Gastroesophageal sphincter (tissue), 4 donors: ENCODE measurements around the gene GPR179. TPM values are rescaled to one million over a fixed set of nuclear protein-coding genes. Genes with fewer than 3 reads are reported as not detected.
A peak's percentile ranks its signal among the peaks of the same experiment; 100 is the strongest.

Experiments used
- ATAC-seq: fragments of 150-250 bp; one replicate; pipeline ENCODE4 v1.9.1; 2016; ENCODE audit warnings: mild to moderate bottlenecking, moderate library complexity
- H3K27ac ChIP-seq, 4 donors: fragments of 200-600 bp; sonication (generic) in 3 of 4; 1 replicate in 3 of 4; 2 replicates in 1 of 4; pipeline ENCODE4 v1.5.1; 2016 to 2019
- H3K27me3 ChIP-seq: fragments of 200-600 bp; sonication (generic); one replicate; pipeline ENCODE4 v1.5.1; 2019
- H3K36me3 ChIP-seq, 2 donors: fragments of 200-600 bp; sonication (generic); one replicate each; pipeline ENCODE4 v1.5.1; 2019; ENCODE audit warnings: control low read depth in 1 of 2
- H3K4me1 ChIP-seq, 3 donors: fragments of 200-600 bp; sonication (generic); 1 replicate in 2 of 3; 2 replicates in 1 of 3; pipeline ENCODE4 v1.5.1; 2016 to 2019; ENCODE audit warnings: control low read depth in 2 of 3
- H3K4me3 ChIP-seq, 2 donors: fragments of 200-600 bp; sonication (generic); one replicate each; pipeline ENCODE4 v1.5.1; 2019; ENCODE audit warnings: mild to moderate bottlenecking in 1 of 2, moderate library complexity in 1 of 2
- H3K9me3 ChIP-seq, 3 donors: fragments of 200-600 bp; sonication (generic); one replicate each; pipeline ENCODE4 v1.5.1; 2017 to 2019; ENCODE audit warnings: control low read depth in 2 of 3
- EP300 ChIP-seq: sonication (generic); formaldehyde crosslinking; IDR thresholded peaks from one replicate; pipeline ENCODE4 v1.6.1; 2017; ENCODE audit warnings: antibody characterized with exemption, mild to moderate bottlenecking
- POLR2A ChIP-seq, 2 donors: fragments of 450-650 bp; IDR thresholded peaks; one replicate each; pipeline ENCODE4 v1.6.1; 2017; ENCODE audit warnings: antibody characterized with exemption in 2 of 2, mild to moderate bottlenecking in 2 of 2, moderate library complexity in 1 of 2
- POLR2AphosphoS5 ChIP-seq: sonication (generic); formaldehyde crosslinking; IDR thresholded peaks from one replicate; pipeline ENCODE4 v1.6.1; 2017; ENCODE audit warnings: antibody characterized with exemption
- WGBS, 2 donors: methylation state at CpG; one replicate each; pipeline ENCODE4 v1.1.5; 2018; ENCODE audit warnings: low coverage in 1 of 2; 5-methylcytosine and 5-hydroxymethylcytosine counted together
- total RNA-seq, 4 donors: library from RNA; depleted of rRNA; stranded (reverse); fragments of >200 nt; gene quantifications; one replicate each; pipeline ENCODE4 v1.1.0, GENCODE V29; 2016
- TF ChIP-seq, protein P1 (sequence below), 4 experiments: fragments of 200-600 bp in 2 of 4; fragments of 450-650 bp in 2 of 4; sonication (generic) in 1 of 4; IDR thresholded peaks; one replicate each; pipeline ENCODE4 v1.5.1; 2017 to 2019; ENCODE audit warnings: antibody characterized with exemption in 4 of 4, mild to moderate bottlenecking in 2 of 4, moderate library complexity in 2 of 4

The GPR179 gene
- total RNA-seq, 4 donors from 2014 or later, result 0.08 to 0.13 TPM; not detected in 2

DNA sequence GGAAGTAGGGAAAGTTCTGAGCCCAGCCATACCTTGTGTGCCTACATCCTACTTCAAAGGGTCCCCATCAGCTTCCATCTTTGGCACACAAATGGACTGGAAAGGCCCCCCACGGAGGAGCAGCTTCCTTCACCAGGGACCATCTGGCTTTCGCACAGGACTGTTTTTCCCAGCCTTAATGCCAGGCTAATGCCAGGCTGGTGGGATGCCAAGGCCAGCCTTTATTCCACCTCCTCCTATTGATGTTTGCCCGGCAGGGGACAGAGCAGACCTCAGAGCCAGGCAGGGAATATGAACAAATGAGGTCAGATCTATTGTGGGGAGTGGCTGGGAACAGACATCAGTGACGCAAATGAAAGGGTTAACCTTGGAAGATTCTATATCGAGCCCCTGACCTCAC, 5.7 kb downstream of the GPR179 start:
- H3K4me3 ChIP-seq, result no peak overlapping the region
- TF ChIP-seq EP300 (no peak), POLR2A (IDR thresholded peaks at IDR 0.05) (no peak), POLR2AphosphoS5 (no peak)
- TF ChIP-seq, protein P1, sequence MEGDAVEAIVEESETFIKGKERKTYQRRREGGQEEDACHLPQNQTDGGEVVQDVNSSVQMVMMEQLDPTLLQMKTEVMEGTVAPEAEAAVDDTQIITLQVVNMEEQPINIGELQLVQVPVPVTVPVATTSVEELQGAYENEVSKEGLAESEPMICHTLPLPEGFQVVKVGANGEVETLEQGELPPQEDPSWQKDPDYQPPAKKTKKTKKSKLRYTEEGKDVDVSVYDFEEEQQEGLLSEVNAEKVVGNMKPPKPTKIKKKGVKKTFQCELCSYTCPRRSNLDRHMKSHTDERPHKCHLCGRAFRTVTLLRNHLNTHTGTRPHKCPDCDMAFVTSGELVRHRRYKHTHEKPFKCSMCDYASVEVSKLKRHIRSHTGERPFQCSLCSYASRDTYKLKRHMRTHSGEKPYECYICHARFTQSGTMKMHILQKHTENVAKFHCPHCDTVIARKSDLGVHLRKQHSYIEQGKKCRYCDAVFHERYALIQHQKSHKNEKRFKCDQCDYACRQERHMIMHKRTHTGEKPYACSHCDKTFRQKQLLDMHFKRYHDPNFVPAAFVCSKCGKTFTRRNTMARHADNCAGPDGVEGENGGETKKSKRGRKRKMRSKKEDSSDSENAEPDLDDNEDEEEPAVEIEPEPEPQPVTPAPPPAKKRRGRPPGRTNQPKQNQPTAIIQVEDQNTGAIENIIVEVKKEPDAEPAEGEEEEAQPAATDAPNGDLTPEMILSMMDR (IDR thresholded peaks at IDR 0.05), result no peak
- no peak overlapping the region for H3K27ac ChIP-seq
- no peaks in the 10 kb centered on the region for H3K36me3 ChIP-seq
- H3K9me3 ChIP-seq, result no peaks in the 10 kb centered on the region
- no peak for ATAC-seq
- 40 to 83% methylated on average over 2 of the region's 5 CpGs for WGBS, 2 donors
- peaks cover 0 to 7% (median 0%) of the 10 kb centered on the region in 3 donors for H3K4me1 ChIP-seq
- H3K27me3 ChIP-seq, result peaks cover 24% of the 10 kb centered on the region

DNA sequence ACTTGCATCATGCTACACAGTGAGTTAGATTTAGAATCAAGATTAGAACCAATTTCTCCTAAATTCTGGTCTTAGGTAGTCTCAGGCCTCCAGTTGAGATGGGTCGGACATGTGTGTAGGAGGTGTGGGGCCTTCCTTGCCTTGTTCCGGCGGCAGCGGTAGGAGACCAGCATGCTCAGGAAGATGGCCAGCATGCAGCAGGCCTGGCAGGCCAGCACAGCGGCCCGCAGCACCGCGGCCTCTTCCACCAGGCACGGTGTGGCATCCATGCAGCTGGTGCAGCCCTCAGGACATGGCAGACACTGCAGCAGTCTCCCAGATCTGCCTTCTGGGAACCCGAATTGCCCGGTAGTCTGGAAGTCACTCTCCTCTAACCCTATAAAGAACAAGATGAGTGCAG, 6.9 kb downstream of the GPR179 start:
- ATAC-seq, result no peak
- WGBS, 2 donors, result 93 to 100% methylated on average over 2 to 3 of the region's 11 CpGs

DNA sequence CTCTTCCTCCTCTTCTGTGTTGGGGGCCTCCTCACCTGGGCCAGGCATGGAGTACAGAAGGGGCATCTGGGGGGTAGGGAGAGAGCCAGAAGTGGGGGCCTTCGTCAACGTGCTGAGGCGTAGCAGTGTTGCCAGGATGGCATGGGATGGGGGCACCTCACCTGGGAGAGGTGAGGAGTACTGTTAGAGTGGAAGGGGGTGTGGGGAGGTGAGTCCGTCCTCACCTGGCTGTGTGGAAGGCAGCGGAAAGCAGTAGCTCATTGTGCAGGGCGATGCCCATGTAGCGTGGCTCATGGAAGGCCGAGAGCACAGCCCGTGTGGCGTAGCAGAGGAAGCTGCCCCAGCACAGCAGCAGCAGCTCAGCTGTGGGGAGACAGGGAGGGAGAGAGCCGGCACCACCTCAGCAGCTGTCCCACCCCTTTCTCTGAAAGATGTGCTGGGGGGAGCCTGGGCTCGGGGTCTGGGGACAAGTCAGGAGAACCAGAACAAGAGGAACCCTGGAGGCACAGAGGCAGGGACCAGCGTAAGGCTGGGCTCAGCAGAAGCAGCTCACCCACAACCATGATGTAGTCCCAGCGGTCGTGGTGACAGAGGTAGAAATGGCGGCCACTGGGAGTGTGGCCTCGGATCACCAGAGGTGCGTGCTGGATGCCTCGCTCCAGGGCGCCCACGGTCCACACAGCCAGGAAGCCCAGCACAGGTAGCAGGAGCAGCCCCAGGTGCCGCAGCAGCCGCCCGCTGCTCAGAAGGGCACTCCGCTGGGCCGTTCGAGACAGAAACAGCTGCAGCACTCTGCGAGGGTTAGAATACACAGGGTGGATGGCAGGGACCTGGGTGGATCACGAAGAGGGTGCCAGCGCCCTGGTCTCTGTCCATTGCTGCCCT, 9.0 kb downstream of the GPR179 start:
- Histone ChIP-seq H3K27ac (no peak overlapping the region), H3K9me3 (no peaks in the 10 kb centered on the region), H3K4me1 (no peaks in the 10 kb centered on the region), H3K36me3 (no peaks in the 10 kb centered on the region), H3K27me3 (peaks cover 58% of the 10 kb centered on the region), H3K4me3 (no peak overlapping the region)
- ATAC-seq, result no peak
- TF ChIP-seq POLR2A (IDR thresholded peaks at IDR 0.05), result no peak
- TF ChIP-seq POLR2AphosphoS5, result no peak
- TF ChIP-seq, protein P1 (IDR thresholded peaks at IDR 0.05), result no peak
- 82% methylated on average over 7 of the region's 30 CpGs; no CpG with 5 or more reads in 1 of the 2 donors for WGBS, 2 donors

More for the DNA sequence above, 6.9 kb downstream of the GPR179 start:
- no peak overlapping the region for H3K4me3 ChIP-seq
- H3K9me3 ChIP-seq, result no peaks in the 10 kb centered on the region
- no peak overlapping the region for H3K27ac ChIP-seq
- no peak for TF ChIP-seq EP300
- H3K27me3 ChIP-seq, result peaks cover 37% of the 10 kb centered on the region
- no peaks in the 10 kb centered on the region for H3K36me3 ChIP-seq
- H3K4me1 ChIP-seq, result peaks cover 0 to 7% (median 0%) of the 10 kb centered on the region in 3 donors

GRCh38 chr17:38333635-38334295, 10.0 kb downstream of the GPR179 start:
- H3K27ac ChIP-seq, result no peak overlapping the region
- no peaks in the 10 kb centered on the region for H3K36me3 ChIP-seq
- TF ChIP-seq, protein P1 (IDR thresholded peaks at IDR 0.05), result peak in 1 of 4 experiments; percentile 30
- TF ChIP-seq POLR2A (IDR thresholded peaks at IDR 0.05), result no peak
- peaks cover 62% of the 10 kb centered on the region for H3K27me3 ChIP-seq
- H3K4me1 ChIP-seq, result no peaks in the 10 kb centered on the region
- no peaks in the 10 kb centered on the region for H3K9me3 ChIP-seq
- no peak for ATAC-seq
- 53 to 80% methylated on average over 4 to 8 of the region's 12 CpGs for WGBS, 2 donors
- no peak overlapping the region for H3K4me3 ChIP-seq

DNA sequence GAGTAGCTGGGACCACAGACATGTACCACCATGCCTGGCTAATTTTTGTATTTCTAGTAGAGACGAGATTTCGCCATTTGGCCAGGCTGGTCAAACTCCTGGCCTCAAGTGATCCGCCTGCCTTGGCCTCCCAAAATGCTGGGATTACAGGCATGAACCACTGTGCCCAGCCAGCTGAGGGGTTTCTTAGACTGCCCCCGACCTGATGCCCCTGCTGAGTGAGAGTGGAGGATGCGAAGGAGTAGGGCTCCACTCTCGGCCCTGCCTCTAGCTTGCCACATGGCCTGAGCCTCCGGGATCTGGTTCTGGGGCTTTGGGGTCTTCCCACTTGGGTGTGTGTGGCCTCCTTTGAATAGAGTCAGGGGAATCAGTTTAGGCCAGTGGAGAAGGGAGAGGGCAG, 11.0 kb downstream of the GPR179 start:
- Histone ChIP-seq H3K36me3 (no peaks in the 10 kb centered on the region), H3K4me1 (no peaks in the 10 kb centered on the region), H3K9me3 (no peaks in the 10 kb centered on the region), H3K27me3 (peaks cover 62% of the 10 kb centered on the region), H3K27ac (no peak overlapping the region), H3K4me3 (no peak overlapping the region)
- TF ChIP-seq POLR2A (IDR thresholded peaks at IDR 0.05), result no peak
- no peak for TF ChIP-seq EP300
- TF ChIP-seq POLR2AphosphoS5, result no peak
- TF ChIP-seq, protein P1 (IDR thresholded peaks at IDR 0.05), result no peak
- ATAC-seq, result no peak
- 100% methylated on average over 2 of the region's 7 CpGs; no CpG with 5 or more reads in 1 of the 2 donors for WGBS, 2 donors
